DND-41 (cell line): ENCODE data around the gene MAML3.

Experiments
- CTCF ChIP-seq: IDR thresholded peaks from 2 replicates; pipeline ENCODE4 v1.5.1; 2012; ENCODE audit warnings: borderline replicate concordance, low read length, moderate library complexity, mild to moderate bottlenecking; ENCODE audit not compliant: poor library complexity, severe bottlenecking; ENCODE audit errors: extremely low read depth
- EZH2 ChIP-seq: IDR thresholded peaks from 3 replicates; pipeline ENCODE4 v1.6.1; 2012; ENCODE audit warnings: borderline replicate concordance, low read depth, mild to moderate bottlenecking, moderate library complexity, low read length, inconsistent platforms; ENCODE audit not compliant: severe bottlenecking

- no peak for TF ChIP-seq CTCF
- TF ChIP-seq EZH2, result no peak
These were observed 313.2 kb downstream of the MAML3 start for GRCh38 chr4:139840773-139841172.
